ENCODE data around the gene CEACAM18.
"Not testable (repeated sequence)": the region's sequence is repeated elsewhere in the genome, so short reads cannot be mapped to it uniquely, and the experiment has no call there.

The CEACAM18 gene

GRCh38 chr19:51441410-51442390, 36.6 kb upstream of the CEACAM18 start:
- no peak overlapping the region for H4K91ac ChIP-seq (ENCODE audit: low read depth, low read length, poor library complexity)
- no peak for DNase-seq (ENCODE audit: low spot score)
- no peak overlapping the region for H2BK15ac ChIP-seq (ENCODE audit: low read length)

GRCh38 chr19:51447510-51447909, 30.8 kb upstream of the CEACAM18 start:
- H3K79me1 ChIP-seq (ENCODE audit: low read depth, low read length); H3K4me3 ChIP-seq (ENCODE audit: low read length in 2 of 2); H3K9me3 ChIP-seq (replicated peaks in 1 of 2; ENCODE audit: control insufficient read depth in 2 of 2, insufficient read depth in 1 of 2, low read depth in 1 of 2, low read length in 2 of 2); H2BK5ac ChIP-seq (ENCODE audit: low read length); H2BK15ac ChIP-seq (ENCODE audit: low read length); H3K4me1 ChIP-seq (ENCODE audit: control insufficient read depth in 2 of 2, insufficient read depth in 1 of 2, low read depth in 1 of 2, low read length in 2 of 2); H2AK5ac ChIP-seq (ENCODE audit: low read depth, low read length); H3K36me3 ChIP-seq (replicated peaks in 1 of 2; ENCODE audit: control insufficient read depth in 2 of 2, insufficient read depth in 2 of 2, low read length in 2 of 2); H3K23ac ChIP-seq (ENCODE audit: low read depth, low read length, poor library complexity); H2AFZ ChIP-seq (ENCODE audit: low read length); H4K91ac ChIP-seq (ENCODE audit: low read depth, low read length, poor library complexity); H3K18ac ChIP-seq (ENCODE audit: low read length); H3K27me3 ChIP-seq (ENCODE audit: control insufficient read depth in 3 of 3, insufficient read depth in 3 of 3, low read depth in 1 of 3, low read length in 3 of 3); H2BK120ac ChIP-seq (ENCODE audit: low read depth, low read length); H3K4me2 ChIP-seq (ENCODE audit: insufficient read depth, low read length, poor library complexity, severe bottlenecking); H4K8ac ChIP-seq (ENCODE audit: low read depth, low read length); H3K4ac ChIP-seq (ENCODE audit: low read length); DNase-seq (ENCODE audit: low spot score); H2BK12ac ChIP-seq (ENCODE audit: low read length); H3K27ac ChIP-seq (replicated peaks; ENCODE audit: low read length); H3K9ac ChIP-seq (ENCODE audit: low read depth, low read length, poor library complexity); H3K14ac ChIP-seq (ENCODE audit: low read length): not testable (repeated sequence)
- no CpG with 5 or more reads among the region's 3 CpGs for WGBS, 2 donors (ENCODE audit: extremely low coverage in 2 of 2, insufficient read length in 2 of 2, insufficient replicate concordance in 1 of 2)

More at GRCh38 chr19:51441410-51442390, 36.6 kb upstream of the CEACAM18 start:
- H3K9ac ChIP-seq (ENCODE audit: low read depth, low read length, poor library complexity), result no peak overlapping the region
- no peak overlapping the region for H2BK12ac ChIP-seq (ENCODE audit: low read length)
- no peak overlapping the region for H2AFZ ChIP-seq (ENCODE audit: low read length)
- no peak overlapping the region for H4K8ac ChIP-seq (ENCODE audit: low read depth, low read length)
- H3K36me3 ChIP-seq (replicated peaks in 1 of 2; ENCODE audit: control insufficient read depth in 2 of 2, insufficient read depth in 2 of 2, low read length in 2 of 2), result no peaks in the 10 kb centered on the region
- no peak overlapping the region for H3K18ac ChIP-seq (ENCODE audit: low read length)
- no peak overlapping the region for H3K14ac ChIP-seq (ENCODE audit: low read length)
- no peak overlapping the region for H3K23ac ChIP-seq (ENCODE audit: low read depth, low read length, poor library complexity)
- no peaks in the 10 kb centered on the region for H3K4me1 ChIP-seq (ENCODE audit: control insufficient read depth in 2 of 2, insufficient read depth in 1 of 2, low read depth in 1 of 2, low read length in 2 of 2)
- H2BK5ac ChIP-seq (ENCODE audit: low read length), result no peak overlapping the region
- H3K79me1 ChIP-seq (ENCODE audit: low read depth, low read length), result no peaks in the 10 kb centered on the region
- no peak overlapping the region for H2BK120ac ChIP-seq (ENCODE audit: low read depth, low read length)
- no peak overlapping the region for H3K4me3 ChIP-seq (ENCODE audit: low read length in 2 of 2)
- H3K9me3 ChIP-seq (replicated peaks in 1 of 2; ENCODE audit: control insufficient read depth in 2 of 2, insufficient read depth in 1 of 2, low read depth in 1 of 2, low read length in 2 of 2), result peaks cover 0 to 3% of the 10 kb centered on the region in 2 donors
- H2AK5ac ChIP-seq (ENCODE audit: low read depth, low read length), result no peak overlapping the region
- no CpG with 5 or more reads among the region's 31 CpGs for WGBS, 2 donors (ENCODE audit: extremely low coverage in 2 of 2, insufficient read length in 2 of 2, insufficient replicate concordance in 1 of 2)
- H3K4ac ChIP-seq (ENCODE audit: low read length), result no peak overlapping the region
- no peak overlapping the region for H3K4me2 ChIP-seq (ENCODE audit: insufficient read depth, low read length, poor library complexity, severe bottlenecking)
- H3K27me3 ChIP-seq (ENCODE audit: control insufficient read depth in 3 of 3, insufficient read depth in 3 of 3, low read depth in 1 of 3, low read length in 3 of 3), result peaks cover 0 to 24% (median 2%) of the 10 kb centered on the region in 3 experiments
- H3K27ac ChIP-seq (replicated peaks; ENCODE audit: low read length), result no peak overlapping the region

DNA sequence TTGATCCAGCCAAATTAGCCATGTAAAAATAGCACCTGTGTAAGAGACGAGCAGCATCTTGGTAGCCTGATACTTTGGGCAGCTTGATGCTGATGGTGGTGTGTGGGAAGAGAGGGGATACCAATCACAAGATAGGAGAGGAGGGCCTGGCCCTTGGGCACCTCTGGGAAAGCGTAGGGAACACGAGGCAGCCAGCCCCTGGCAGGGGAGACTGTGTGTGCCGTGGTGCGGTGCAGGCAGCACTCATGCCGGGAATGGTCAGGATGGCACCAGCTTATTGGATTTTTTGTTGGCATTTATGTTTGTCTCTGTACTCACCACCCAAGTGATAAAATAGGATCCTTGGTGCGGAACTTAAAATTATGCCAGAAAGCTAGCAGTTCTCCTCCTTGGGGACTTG, 30.3 kb upstream of the CEACAM18 start:
- Histone ChIP-seq H2BK120ac (ENCODE audit: low read depth, low read length) (no peak overlapping the region), H3K23ac (ENCODE audit: low read depth, low read length, poor library complexity) (no peak overlapping the region), H3K79me1 (ENCODE audit: low read depth, low read length) (no peaks in the 10 kb centered on the region), H2AK5ac (ENCODE audit: low read depth, low read length) (no peak overlapping the region), H3K27me3 (ENCODE audit: control insufficient read depth in 3 of 3, insufficient read depth in 3 of 3, low read depth in 1 of 3, low read length in 3 of 3) (peaks cover 0 to 2% (median 0%) of the 10 kb centered on the region in 3 experiments), H3K9ac (ENCODE audit: low read depth, low read length, poor library complexity) (no peak overlapping the region), H3K36me3 (replicated peaks in 1 of 2; ENCODE audit: control insufficient read depth in 2 of 2, insufficient read depth in 2 of 2, low read length in 2 of 2) (no peaks in the 10 kb centered on the region), H3K14ac (ENCODE audit: low read length) (no peak overlapping the region), H4K8ac (ENCODE audit: low read depth, low read length) (no peak overlapping the region), H3K18ac (ENCODE audit: low read length) (no peak overlapping the region), H2BK12ac (ENCODE audit: low read length) (no peak overlapping the region), H3K9me3 (replicated peaks in 1 of 2; ENCODE audit: control insufficient read depth in 2 of 2, insufficient read depth in 1 of 2, low read depth in 1 of 2, low read length in 2 of 2) (peaks cover 0 to 6% of the 10 kb centered on the region in 2 donors), H3K4me1 (ENCODE audit: control insufficient read depth in 2 of 2, insufficient read depth in 1 of 2, low read depth in 1 of 2, low read length in 2 of 2) (no peaks in the 10 kb centered on the region), H3K4ac (ENCODE audit: low read length) (no peak overlapping the region), H2BK5ac (ENCODE audit: low read length) (no peak overlapping the region), H3K27ac (replicated peaks; ENCODE audit: low read length) (no peak overlapping the region), H2BK15ac (ENCODE audit: low read length) (no peak overlapping the region), H3K4me3 (ENCODE audit: low read length in 2 of 2) (no peak overlapping the region), H3K4me2 (ENCODE audit: insufficient read depth, low read length, poor library complexity, severe bottlenecking) (no peak overlapping the region), H4K91ac (ENCODE audit: low read depth, low read length, poor library complexity) (no peak overlapping the region), H2AFZ (ENCODE audit: low read length) (no peak overlapping the region)
- WGBS, 2 donors (ENCODE audit: extremely low coverage in 2 of 2, insufficient read length in 2 of 2, insufficient replicate concordance in 1 of 2), result no CpG with 5 or more reads among the region's 7 CpGs
- DNase-seq (ENCODE audit: low spot score), result no peak

- Histone ChIP-seq H3K36me3 (replicated peaks in 1 of 2; ENCODE audit: control insufficient read depth in 2 of 2, insufficient read depth in 2 of 2, low read length in 2 of 2) (no peaks in the 10 kb centered on the region), H2BK12ac (ENCODE audit: low read length) (no peak overlapping the region), H2BK120ac (ENCODE audit: low read depth, low read length) (no peak overlapping the region), H2AFZ (ENCODE audit: low read length) (no peak overlapping the region), H3K14ac (ENCODE audit: low read length) (no peak overlapping the region), H4K91ac (ENCODE audit: low read depth, low read length, poor library complexity) (no peak overlapping the region), H3K4me2 (ENCODE audit: insufficient read depth, low read length, poor library complexity, severe bottlenecking) (no peak overlapping the region), H2AK5ac (ENCODE audit: low read depth, low read length) (no peak overlapping the region), H3K79me1 (ENCODE audit: low read depth, low read length) (no peaks in the 10 kb centered on the region), H3K23ac (ENCODE audit: low read depth, low read length, poor library complexity) (no peak overlapping the region), H3K18ac (ENCODE audit: low read length) (no peak overlapping the region), H3K9ac (ENCODE audit: low read depth, low read length, poor library complexity) (no peak overlapping the region), H4K8ac (ENCODE audit: low read depth, low read length) (no peak overlapping the region), H3K27me3 (ENCODE audit: control insufficient read depth in 3 of 3, insufficient read depth in 3 of 3, low read depth in 1 of 3, low read length in 3 of 3) (peaks cover 0 to 2% (median 0%) of the 10 kb centered on the region in 3 experiments), H3K4me3 (ENCODE audit: low read length in 2 of 2) (no peak overlapping the region), H3K4me1 (ENCODE audit: control insufficient read depth in 2 of 2, insufficient read depth in 1 of 2, low read depth in 1 of 2, low read length in 2 of 2) (no peaks in the 10 kb centered on the region), H2BK5ac (ENCODE audit: low read length) (no peak overlapping the region), H3K4ac (ENCODE audit: low read length) (no peak overlapping the region), H2BK15ac (ENCODE audit: low read length) (no peak overlapping the region), H3K27ac (replicated peaks; ENCODE audit: low read length) (no peak overlapping the region), H3K9me3 (replicated peaks in 1 of 2; ENCODE audit: control insufficient read depth in 2 of 2, insufficient read depth in 1 of 2, low read depth in 1 of 2, low read length in 2 of 2) (peaks cover 0 to 6% of the 10 kb centered on the region in 2 donors)
- WGBS, 2 donors (ENCODE audit: extremely low coverage in 2 of 2, insufficient read length in 2 of 2, insufficient replicate concordance in 1 of 2), result no CpG with 5 or more reads among the region's 13 CpGs
- no peak for DNase-seq (ENCODE audit: low spot score)
Observed at GRCh38 chr19:51448411-51449016, 29.8 kb upstream of the CEACAM18 start.

All from neuronal stem cell (in vitro differentiated cells).